WTC11 (cell line): Measurements from ENCODE around the gene NPW. TPM values are rescaled to one million over a fixed set of nuclear protein-coding genes. Genes with fewer than 3 reads are reported as not detected.

ENCODE experiments used
- ATAC-seq: fragments of 200-7000 bp; cut with Tn5 transposase; 2 replicates; pipeline ENCODE4 v1.10.0; 2021; ENCODE audit warnings: mild to moderate bottlenecking, moderate library complexity
- CTCF ChIA-PET: fragments of 300-600 bp; sonication (Branson Sonifier 250); formaldehyde crosslinking; loops from one replicate; lab custom pipeline; 2021; ENCODE audit warnings: antibody characterized with exemption; lab: Charles Lee
- POLR2A ChIA-PET: fragments of 350-600 bp; sonication (Branson Sonifier 250); formaldehyde crosslinking; loops from one replicate; lab custom pipeline; 2021; ENCODE audit warnings: antibody characterized with exemption; lab: Charles Lee
- DNase-seq: peaks from one replicate; pipeline ENCODE4 v3.0.0; 2021; ENCODE audit warnings: low spot score
- H3K27ac Mint-ChIP-seq: 2 replicates; pipeline ENCODE4 v1.8.0; 2021; ENCODE audit warnings: mixed read lengths
- H3K27me3 Mint-ChIP-seq: 2 replicates; pipeline ENCODE4 v1.8.0; 2021; ENCODE audit warnings: low read depth, mild to moderate bottlenecking, moderate library complexity, mixed read lengths
- H3K36me3 Mint-ChIP-seq: 2 replicates; pipeline ENCODE4 v1.8.0; 2021; ENCODE audit warnings: mixed read lengths
- H3K4me1 Mint-ChIP-seq: 2 replicates; pipeline ENCODE4 v1.8.0; 2022; ENCODE audit warnings: mixed read lengths
- H3K4me3 Mint-ChIP-seq: 2 replicates; pipeline ENCODE4 v1.8.0; 2021; ENCODE audit warnings: mild to moderate bottlenecking, moderate library complexity, mixed read lengths
- H3K9me3 Mint-ChIP-seq: 2 replicates; pipeline ENCODE4 v1.8.0; 2021; ENCODE audit warnings: mixed read lengths
- CBFB ChIP-seq: sonication (generic); formaldehyde crosslinking; IDR thresholded peaks from 2 replicates; pipeline ENCODE4 v1.8.1; 2022; ENCODE audit warnings: mild to moderate bottlenecking, low read depth, missing genetic modification reagents
- ESRRA ChIP-seq: sonication (generic); formaldehyde crosslinking; IDR thresholded peaks from 2 replicates; pipeline ENCODE4 v1.8.1; 2022; ENCODE audit warnings: mild to moderate bottlenecking, missing genetic modification reagents, borderline replicate concordance
- GTF2I ChIP-seq: fragments of 250-450 bp; sonication (Bioruptor Pico); conservative IDR thresholded peaks from 2 replicates; pipeline ENCODE4 v1.4.0; 2021; ENCODE audit warnings: mild to moderate bottlenecking
- JAZF1 ChIP-seq: fragments of 250-450 bp; sonication (Bioruptor Pico); IDR thresholded peaks from 2 replicates; pipeline ENCODE4 v1.9.0; 2021; ENCODE audit warnings: moderate library complexity, mild to moderate bottlenecking, inconsistent platforms
- JUN ChIP-seq: sonication (generic); formaldehyde crosslinking; IDR thresholded peaks from 2 replicates; pipeline ENCODE4 v1.8.0; 2023; ENCODE audit warnings: mild to moderate bottlenecking, missing genetic modification reagents
- NR1H2 ChIP-seq: sonication (generic); formaldehyde crosslinking; IDR thresholded peaks from 2 replicates; pipeline ENCODE4 v1.9.0; 2021; ENCODE audit warnings: mild to moderate bottlenecking, moderate library complexity, missing genetic modification reagents
- ZBTB21 ChIP-seq: sonication (generic); formaldehyde crosslinking; IDR thresholded peaks from 2 replicates; pipeline ENCODE4 v1.8.1; 2023; ENCODE audit warnings: mild to moderate bottlenecking, missing genetic modification reagents, borderline replicate concordance
- total RNA-seq: library from RNA; stranded (reverse); gene quantifications from 3 replicates; pipeline ENCODE4 v1.2.3, GENCODE V29; 2021
- TF ChIP-seq, protein P1 (sequence below): sonication (generic); formaldehyde crosslinking; IDR thresholded peaks from 2 replicates; pipeline ENCODE4 v1.8.0; 2022; ENCODE audit warnings: mild to moderate bottlenecking, missing genetic modification reagents
- TF ChIP-seq, protein P2 (sequence below): sonication (generic); formaldehyde crosslinking; IDR thresholded peaks from 2 replicates; pipeline ENCODE4 v1.8.0; 2023; ENCODE audit warnings: missing genetic modification reagents, mild to moderate bottlenecking, borderline replicate concordance
- TF ChIP-seq, protein P3 (sequence below): fragments of 250-450 bp; sonication (Bioruptor Pico); IDR thresholded peaks from 2 replicates; pipeline ENCODE4 v1.9.0; 2021; ENCODE audit warnings: mild to moderate bottlenecking
- TF ChIP-seq, protein P4 (sequence below): sonication (generic); formaldehyde crosslinking; IDR thresholded peaks from 2 replicates; pipeline ENCODE4 v1.8.1; 2023; ENCODE audit warnings: mild to moderate bottlenecking, missing genetic modification reagents, borderline replicate concordance
- TF ChIP-seq, protein P5 (sequence below): sonication (generic); formaldehyde crosslinking; IDR thresholded peaks from 2 replicates; pipeline ENCODE4 v1.8.1; 2022; ENCODE audit warnings: mild to moderate bottlenecking, missing genetic modification reagents, moderate library complexity, borderline replicate concordance
- TF ChIP-seq, protein P6 (sequence below): sonication (generic); formaldehyde crosslinking; IDR thresholded peaks from 2 replicates; pipeline ENCODE4 v1.8.0; 2022; ENCODE audit warnings: mild to moderate bottlenecking, missing genetic modification reagents
- TF ChIP-seq, protein P7 (sequence below): sonication (generic); formaldehyde crosslinking; IDR thresholded peaks from 2 replicates; pipeline ENCODE4 v1.8.1; 2023; ENCODE audit warnings: mild to moderate bottlenecking, moderate library complexity, missing genetic modification reagents
- TF ChIP-seq, protein P8 (sequence below): sonication (generic); formaldehyde crosslinking; IDR thresholded peaks from 2 replicates; pipeline ENCODE4 v1.8.1; 2022; ENCODE audit warnings: low read depth, mild to moderate bottlenecking, moderate library complexity, missing genetic modification reagents, borderline replicate concordance
- TF ChIP-seq, protein P9 (sequence below): sonication (generic); formaldehyde crosslinking; IDR thresholded peaks from 2 replicates; pipeline ENCODE4 v1.8.1; 2023; ENCODE audit warnings: mild to moderate bottlenecking, missing genetic modification reagents, moderate library complexity

The NPW gene
- total RNA-seq, 1 experiment from 2014 or later: 15.2 TPM

DNA sequence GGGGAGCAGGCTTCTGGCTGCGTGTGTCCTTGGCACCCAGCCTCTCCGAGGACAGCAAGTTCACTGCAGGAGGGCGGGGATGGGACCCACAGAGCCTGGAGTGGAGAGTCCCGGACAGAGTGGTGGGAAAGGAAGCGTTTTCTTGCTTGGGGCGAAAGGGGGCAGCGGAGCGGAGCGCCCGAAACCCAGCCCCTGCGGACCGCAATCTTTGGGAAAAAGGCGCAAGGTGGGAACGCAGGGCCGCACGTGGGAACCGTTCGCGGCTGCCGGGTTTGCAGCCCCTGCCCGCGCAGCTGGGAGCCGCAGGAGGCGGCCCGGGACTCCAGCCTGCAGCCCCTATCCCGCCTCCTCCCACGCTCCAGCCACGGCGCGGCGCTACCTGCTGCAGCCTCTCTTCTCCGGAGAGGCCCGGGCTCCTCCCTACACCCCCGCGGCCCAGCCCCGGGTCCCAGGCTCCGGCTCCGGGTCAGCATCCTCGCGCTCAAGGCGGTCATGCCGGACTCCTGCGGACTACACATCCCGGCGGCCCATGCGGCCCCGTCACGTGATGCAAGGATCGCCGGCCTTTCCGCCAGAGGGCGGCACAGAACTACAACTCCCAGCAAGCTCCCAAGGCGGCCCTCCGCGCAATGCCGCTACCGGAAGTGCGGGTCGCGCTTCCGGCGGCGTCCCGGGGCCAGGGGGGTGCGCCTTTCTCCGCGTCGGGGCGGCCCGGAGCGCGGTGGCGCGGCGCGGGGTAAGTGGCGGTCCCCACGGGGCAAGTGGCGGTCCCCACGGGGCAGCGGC is 27.9 kb downstream of the NPW start, which contains the start of the genes NTHL1 and TSC2:
TSS of gene NTHL1 (minus strand) at position 505 of the 786 bp plus-strand sequence. CDS start at position 494, 11 bp downstream.
TSS of gene TSC2 (plus strand) at position 656 of the 786 bp plus-strand sequence. CDS start 631 bp downstream, outside the sequence.
- ATAC-seq: peak; percentile 95
- DNase-seq: peak; percentile 99
- H3K9me3 Mint-ChIP-seq: no peaks in the 10 kb centered on the region
- H3K36me3 Mint-ChIP-seq: peaks cover 3% of the 10 kb centered on the region; the same call in 1 of the 2 replicates
- H3K27ac Mint-ChIP-seq: peak within 1 kb of the TSS; percentile 54
- peaks cover 10% of the 10 kb centered on the region for H3K4me1 Mint-ChIP-seq
- ChIA-PET CTCF (interaction anchor here (0.6 to 3.6 kb wide), 19 partner anchors 9 to 265 kb away, joined by 3 to 27 read pairs (median 3); partner anchors contain the start of genes NPW, NUBP2, PKD1 and RPS2), POLR2A (interaction anchor here (0.8 to 1.4 kb wide), 6 partner anchors 43 to 163 kb away, joined by 3 to 5 read pairs (median 4); partner anchors contain the start of genes BRICD5, TBL3 and TRAF7)
- no peaks in the 10 kb centered on the region for H3K27me3 Mint-ChIP-seq
- peak within 1 kb of the TSS; percentile 91 for H3K4me3 Mint-ChIP-seq
- TF ChIP-seq, protein P1, sequence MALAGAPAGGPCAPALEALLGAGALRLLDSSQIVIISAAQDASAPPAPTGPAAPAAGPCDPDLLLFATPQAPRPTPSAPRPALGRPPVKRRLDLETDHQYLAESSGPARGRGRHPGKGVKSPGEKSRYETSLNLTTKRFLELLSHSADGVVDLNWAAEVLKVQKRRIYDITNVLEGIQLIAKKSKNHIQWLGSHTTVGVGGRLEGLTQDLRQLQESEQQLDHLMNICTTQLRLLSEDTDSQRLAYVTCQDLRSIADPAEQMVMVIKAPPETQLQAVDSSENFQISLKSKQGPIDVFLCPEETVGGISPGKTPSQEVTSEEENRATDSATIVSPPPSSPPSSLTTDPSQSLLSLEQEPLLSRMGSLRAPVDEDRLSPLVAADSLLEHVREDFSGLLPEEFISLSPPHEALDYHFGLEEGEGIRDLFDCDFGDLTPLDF (CRISPR knock-in tag): no peak
- TF ChIP-seq, protein P2, sequence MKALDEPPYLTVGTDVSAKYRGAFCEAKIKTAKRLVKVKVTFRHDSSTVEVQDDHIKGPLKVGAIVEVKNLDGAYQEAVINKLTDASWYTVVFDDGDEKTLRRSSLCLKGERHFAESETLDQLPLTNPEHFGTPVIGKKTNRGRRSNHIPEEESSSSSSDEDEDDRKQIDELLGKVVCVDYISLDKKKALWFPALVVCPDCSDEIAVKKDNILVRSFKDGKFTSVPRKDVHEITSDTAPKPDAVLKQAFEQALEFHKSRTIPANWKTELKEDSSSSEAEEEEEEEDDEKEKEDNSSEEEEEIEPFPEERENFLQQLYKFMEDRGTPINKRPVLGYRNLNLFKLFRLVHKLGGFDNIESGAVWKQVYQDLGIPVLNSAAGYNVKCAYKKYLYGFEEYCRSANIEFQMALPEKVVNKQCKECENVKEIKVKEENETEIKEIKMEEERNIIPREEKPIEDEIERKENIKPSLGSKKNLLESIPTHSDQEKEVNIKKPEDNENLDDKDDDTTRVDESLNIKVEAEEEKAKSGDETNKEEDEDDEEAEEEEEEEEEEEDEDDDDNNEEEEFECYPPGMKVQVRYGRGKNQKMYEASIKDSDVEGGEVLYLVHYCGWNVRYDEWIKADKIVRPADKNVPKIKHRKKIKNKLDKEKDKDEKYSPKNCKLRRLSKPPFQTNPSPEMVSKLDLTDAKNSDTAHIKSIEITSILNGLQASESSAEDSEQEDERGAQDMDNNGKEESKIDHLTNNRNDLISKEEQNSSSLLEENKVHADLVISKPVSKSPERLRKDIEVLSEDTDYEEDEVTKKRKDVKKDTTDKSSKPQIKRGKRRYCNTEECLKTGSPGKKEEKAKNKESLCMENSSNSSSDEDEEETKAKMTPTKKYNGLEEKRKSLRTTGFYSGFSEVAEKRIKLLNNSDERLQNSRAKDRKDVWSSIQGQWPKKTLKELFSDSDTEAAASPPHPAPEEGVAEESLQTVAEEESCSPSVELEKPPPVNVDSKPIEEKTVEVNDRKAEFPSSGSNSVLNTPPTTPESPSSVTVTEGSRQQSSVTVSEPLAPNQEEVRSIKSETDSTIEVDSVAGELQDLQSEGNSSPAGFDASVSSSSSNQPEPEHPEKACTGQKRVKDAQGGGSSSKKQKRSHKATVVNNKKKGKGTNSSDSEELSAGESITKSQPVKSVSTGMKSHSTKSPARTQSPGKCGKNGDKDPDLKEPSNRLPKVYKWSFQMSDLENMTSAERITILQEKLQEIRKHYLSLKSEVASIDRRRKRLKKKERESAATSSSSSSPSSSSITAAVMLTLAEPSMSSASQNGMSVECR (CRISPR knock-in tag): peak; percentile 47; the same call in 1 of the 2 replicates
- TF ChIP-seq, protein P3, sequence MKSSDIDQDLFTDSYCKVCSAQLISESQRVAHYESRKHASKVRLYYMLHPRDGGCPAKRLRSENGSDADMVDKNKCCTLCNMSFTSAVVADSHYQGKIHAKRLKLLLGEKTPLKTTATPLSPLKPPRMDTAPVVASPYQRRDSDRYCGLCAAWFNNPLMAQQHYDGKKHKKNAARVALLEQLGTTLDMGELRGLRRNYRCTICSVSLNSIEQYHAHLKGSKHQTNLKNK (CRISPR knock-in tag): no peak
- TF ChIP-seq ZBTB21 (CRISPR knock-in tag) (no peak), CBFB (CRISPR knock-in tag) (no peak), GTF2I (CRISPR knock-in tag) (no peak), JAZF1 (CRISPR knock-in tag) (no peak), NR1H2 (CRISPR knock-in tag) (no peak), ESRRA (CRISPR knock-in tag) (no peak), JUN (CRISPR knock-in tag) (no peak)
- TF ChIP-seq, protein P4, sequence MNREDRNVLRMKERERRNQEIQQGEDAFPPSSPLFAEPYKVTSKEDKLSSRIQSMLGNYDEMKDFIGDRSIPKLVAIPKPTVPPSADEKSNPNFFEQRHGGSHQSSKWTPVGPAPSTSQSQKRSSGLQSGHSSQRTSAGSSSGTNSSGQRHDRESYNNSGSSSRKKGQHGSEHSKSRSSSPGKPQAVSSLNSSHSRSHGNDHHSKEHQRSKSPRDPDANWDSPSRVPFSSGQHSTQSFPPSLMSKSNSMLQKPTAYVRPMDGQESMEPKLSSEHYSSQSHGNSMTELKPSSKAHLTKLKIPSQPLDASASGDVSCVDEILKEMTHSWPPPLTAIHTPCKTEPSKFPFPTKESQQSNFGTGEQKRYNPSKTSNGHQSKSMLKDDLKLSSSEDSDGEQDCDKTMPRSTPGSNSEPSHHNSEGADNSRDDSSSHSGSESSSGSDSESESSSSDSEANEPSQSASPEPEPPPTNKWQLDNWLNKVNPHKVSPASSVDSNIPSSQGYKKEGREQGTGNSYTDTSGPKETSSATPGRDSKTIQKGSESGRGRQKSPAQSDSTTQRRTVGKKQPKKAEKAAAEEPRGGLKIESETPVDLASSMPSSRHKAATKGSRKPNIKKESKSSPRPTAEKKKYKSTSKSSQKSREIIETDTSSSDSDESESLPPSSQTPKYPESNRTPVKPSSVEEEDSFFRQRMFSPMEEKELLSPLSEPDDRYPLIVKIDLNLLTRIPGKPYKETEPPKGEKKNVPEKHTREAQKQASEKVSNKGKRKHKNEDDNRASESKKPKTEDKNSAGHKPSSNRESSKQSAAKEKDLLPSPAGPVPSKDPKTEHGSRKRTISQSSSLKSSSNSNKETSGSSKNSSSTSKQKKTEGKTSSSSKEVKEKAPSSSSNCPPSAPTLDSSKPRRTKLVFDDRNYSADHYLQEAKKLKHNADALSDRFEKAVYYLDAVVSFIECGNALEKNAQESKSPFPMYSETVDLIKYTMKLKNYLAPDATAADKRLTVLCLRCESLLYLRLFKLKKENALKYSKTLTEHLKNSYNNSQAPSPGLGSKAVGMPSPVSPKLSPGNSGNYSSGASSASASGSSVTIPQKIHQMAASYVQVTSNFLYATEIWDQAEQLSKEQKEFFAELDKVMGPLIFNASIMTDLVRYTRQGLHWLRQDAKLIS (CRISPR knock-in tag): no peak
- TF ChIP-seq, protein P5, sequence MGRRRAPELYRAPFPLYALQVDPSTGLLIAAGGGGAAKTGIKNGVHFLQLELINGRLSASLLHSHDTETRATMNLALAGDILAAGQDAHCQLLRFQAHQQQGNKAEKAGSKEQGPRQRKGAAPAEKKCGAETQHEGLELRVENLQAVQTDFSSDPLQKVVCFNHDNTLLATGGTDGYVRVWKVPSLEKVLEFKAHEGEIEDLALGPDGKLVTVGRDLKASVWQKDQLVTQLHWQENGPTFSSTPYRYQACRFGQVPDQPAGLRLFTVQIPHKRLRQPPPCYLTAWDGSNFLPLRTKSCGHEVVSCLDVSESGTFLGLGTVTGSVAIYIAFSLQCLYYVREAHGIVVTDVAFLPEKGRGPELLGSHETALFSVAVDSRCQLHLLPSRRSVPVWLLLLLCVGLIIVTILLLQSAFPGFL (CRISPR knock-in tag): no peak
- TF ChIP-seq, protein P6, sequence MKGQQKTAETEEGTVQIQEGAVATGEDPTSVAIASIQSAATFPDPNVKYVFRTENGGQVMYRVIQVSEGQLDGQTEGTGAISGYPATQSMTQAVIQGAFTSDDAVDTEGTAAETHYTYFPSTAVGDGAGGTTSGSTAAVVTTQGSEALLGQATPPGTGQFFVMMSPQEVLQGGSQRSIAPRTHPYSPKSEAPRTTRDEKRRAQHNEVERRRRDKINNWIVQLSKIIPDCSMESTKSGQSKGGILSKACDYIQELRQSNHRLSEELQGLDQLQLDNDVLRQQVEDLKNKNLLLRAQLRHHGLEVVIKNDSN: peak; percentile 100
- TF ChIP-seq, protein P7, sequence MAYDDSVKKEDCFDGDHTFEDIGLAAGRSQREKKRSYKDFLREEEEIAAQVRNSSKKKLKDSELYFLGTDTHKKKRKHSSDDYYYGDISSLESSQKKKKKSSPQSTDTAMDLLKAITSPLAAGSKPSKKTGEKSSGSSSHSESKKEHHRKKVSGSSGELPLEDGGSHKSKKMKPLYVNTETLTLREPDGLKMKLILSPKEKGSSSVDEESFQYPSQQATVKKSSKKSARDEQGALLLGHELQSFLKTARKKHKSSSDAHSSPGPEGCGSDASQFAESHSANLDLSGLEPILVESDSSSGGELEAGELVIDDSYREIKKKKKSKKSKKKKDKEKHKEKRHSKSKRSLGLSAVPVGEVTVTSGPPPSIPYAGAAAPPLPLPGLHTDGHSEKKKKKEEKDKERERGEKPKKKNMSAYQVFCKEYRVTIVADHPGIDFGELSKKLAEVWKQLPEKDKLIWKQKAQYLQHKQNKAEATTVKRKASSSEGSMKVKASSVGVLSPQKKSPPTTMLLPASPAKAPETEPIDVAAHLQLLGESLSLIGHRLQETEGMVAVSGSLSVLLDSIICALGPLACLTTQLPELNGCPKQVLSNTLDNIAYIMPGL (CRISPR knock-in tag): peak; percentile 92
- TF ChIP-seq, protein P8, sequence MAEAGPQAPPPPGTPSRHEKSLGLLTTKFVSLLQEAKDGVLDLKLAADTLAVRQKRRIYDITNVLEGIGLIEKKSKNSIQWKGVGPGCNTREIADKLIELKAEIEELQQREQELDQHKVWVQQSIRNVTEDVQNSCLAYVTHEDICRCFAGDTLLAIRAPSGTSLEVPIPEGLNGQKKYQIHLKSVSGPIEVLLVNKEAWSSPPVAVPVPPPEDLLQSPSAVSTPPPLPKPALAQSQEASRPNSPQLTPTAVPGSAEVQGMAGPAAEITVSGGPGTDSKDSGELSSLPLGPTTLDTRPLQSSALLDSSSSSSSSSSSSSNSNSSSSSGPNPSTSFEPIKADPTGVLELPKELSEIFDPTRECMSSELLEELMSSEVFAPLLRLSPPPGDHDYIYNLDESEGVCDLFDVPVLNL (CRISPR knock-in tag): 0 out of 2 replicates have a peak, but pooled peaks have one; percentile 45
- TF ChIP-seq, protein P9, sequence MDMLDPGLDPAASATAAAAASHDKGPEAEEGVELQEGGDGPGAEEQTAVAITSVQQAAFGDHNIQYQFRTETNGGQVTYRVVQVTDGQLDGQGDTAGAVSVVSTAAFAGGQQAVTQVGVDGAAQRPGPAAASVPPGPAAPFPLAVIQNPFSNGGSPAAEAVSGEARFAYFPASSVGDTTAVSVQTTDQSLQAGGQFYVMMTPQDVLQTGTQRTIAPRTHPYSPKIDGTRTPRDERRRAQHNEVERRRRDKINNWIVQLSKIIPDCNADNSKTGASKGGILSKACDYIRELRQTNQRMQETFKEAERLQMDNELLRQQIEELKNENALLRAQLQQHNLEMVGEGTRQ (CRISPR knock-in tag): peak; percentile 100
